Endothelial cell (in vitro differentiated cells): ENCODE results near the gene DGKB. TPM values are rescaled to one million over a fixed set of nuclear protein-coding genes. Genes with fewer than 3 reads are reported as not detected.

Experiments
- DNase-seq: peaks from one replicate; pipeline ENCODE4 v3.0.0; 2021; ENCODE audit warnings: low spot score
- H3K27ac Mint-ChIP-seq: one replicate; pipeline ENCODE4 v1.8.0; 2021; ENCODE audit warnings: mixed read lengths, inconsistent platforms; ENCODE audit not compliant: unreplicated experiment
- H3K27me3 Mint-ChIP-seq: one replicate; pipeline ENCODE4 v1.8.0; 2021; ENCODE audit warnings: mild to moderate bottlenecking, moderate library complexity, mixed read lengths, inconsistent platforms; ENCODE audit not compliant: unreplicated experiment
- H3K36me3 Mint-ChIP-seq: one replicate; pipeline ENCODE4 v1.8.0; 2021; ENCODE audit warnings: mild to moderate bottlenecking, low read depth, mixed read lengths, inconsistent platforms; ENCODE audit not compliant: unreplicated experiment
- H3K4me1 Mint-ChIP-seq: one replicate; pipeline ENCODE4 v1.8.0; 2021; ENCODE audit warnings: mild to moderate bottlenecking, mixed read lengths, inconsistent platforms; ENCODE audit not compliant: unreplicated experiment
- H3K4me3 Mint-ChIP-seq: one replicate; pipeline ENCODE4 v1.8.0; 2021; ENCODE audit warnings: mild to moderate bottlenecking, mixed read lengths, inconsistent platforms; ENCODE audit not compliant: unreplicated experiment
- H3K9me3 Mint-ChIP-seq: one replicate; pipeline ENCODE4 v1.8.0; 2021; ENCODE audit warnings: mixed read lengths, inconsistent platforms; ENCODE audit not compliant: unreplicated experiment
- total RNA-seq: library from RNA; stranded (reverse); fragmentation: NEBNext Ultra II Directional; extraction: Animal tissue kit (Norgen Biotek cat#: 25700); gene quantifications from one replicate; pipeline ENCODE4 v1.2.1, GENCODE V29; 2021; ENCODE audit not compliant: unreplicated experiment
- TF ChIP-seq, protein P1 (sequence below): fragments of 200-600 bp; sonication (generic); IDR thresholded peaks from one replicate; pipeline ENCODE4 v1.5.0; 2021; ENCODE audit warnings: antibody characterized with exemption; ENCODE audit not compliant: unreplicated experiment

The DGKB gene
- total RNA-seq, 1 donor from 2014 or later = 0.46 TPM

- H3K9me3 Mint-ChIP-seq = no peaks in the 10 kb centered on the region
- H3K27ac Mint-ChIP-seq = no peak overlapping the region
- TF ChIP-seq, protein P1, sequence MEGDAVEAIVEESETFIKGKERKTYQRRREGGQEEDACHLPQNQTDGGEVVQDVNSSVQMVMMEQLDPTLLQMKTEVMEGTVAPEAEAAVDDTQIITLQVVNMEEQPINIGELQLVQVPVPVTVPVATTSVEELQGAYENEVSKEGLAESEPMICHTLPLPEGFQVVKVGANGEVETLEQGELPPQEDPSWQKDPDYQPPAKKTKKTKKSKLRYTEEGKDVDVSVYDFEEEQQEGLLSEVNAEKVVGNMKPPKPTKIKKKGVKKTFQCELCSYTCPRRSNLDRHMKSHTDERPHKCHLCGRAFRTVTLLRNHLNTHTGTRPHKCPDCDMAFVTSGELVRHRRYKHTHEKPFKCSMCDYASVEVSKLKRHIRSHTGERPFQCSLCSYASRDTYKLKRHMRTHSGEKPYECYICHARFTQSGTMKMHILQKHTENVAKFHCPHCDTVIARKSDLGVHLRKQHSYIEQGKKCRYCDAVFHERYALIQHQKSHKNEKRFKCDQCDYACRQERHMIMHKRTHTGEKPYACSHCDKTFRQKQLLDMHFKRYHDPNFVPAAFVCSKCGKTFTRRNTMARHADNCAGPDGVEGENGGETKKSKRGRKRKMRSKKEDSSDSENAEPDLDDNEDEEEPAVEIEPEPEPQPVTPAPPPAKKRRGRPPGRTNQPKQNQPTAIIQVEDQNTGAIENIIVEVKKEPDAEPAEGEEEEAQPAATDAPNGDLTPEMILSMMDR = no peak
- H3K36me3 Mint-ChIP-seq = no peaks in the 10 kb centered on the region
- no peak for DNase-seq
- H3K4me3 Mint-ChIP-seq = no peak overlapping the region
- H3K4me1 Mint-ChIP-seq = no peaks in the 10 kb centered on the region
- H3K27me3 Mint-ChIP-seq = no peaks in the 10 kb centered on the region
Observed at GRCh38 chr7:14403587-14403986, 499.0 kb downstream of the DGKB start.

GRCh38 chr7:14400271-14400670 is 502.3 kb downstream of the DGKB start:
- no peaks in the 10 kb centered on the region for H3K9me3 Mint-ChIP-seq
- no peaks in the 10 kb centered on the region for H3K4me1 Mint-ChIP-seq
- H3K27ac Mint-ChIP-seq = no peak overlapping the region
- H3K36me3 Mint-ChIP-seq = no peaks in the 10 kb centered on the region
- DNase-seq = no peak
- TF ChIP-seq, protein P1 = no peak
- H3K4me3 Mint-ChIP-seq = no peak overlapping the region
- no peaks in the 10 kb centered on the region for H3K27me3 Mint-ChIP-seq

GRCh38 chr7:14398526-14398925 is 504.0 kb downstream of the DGKB start:
- Mint-ChIP-seq H3K27me3 (no peaks in the 10 kb centered on the region), H3K4me1 (no peaks in the 10 kb centered on the region), H3K36me3 (no peaks in the 10 kb centered on the region), H3K4me3 (no peak overlapping the region), H3K27ac (no peak overlapping the region), H3K9me3 (no peaks in the 10 kb centered on the region)
- TF ChIP-seq, protein P1 = no peak
- no peak for DNase-seq

DNA sequence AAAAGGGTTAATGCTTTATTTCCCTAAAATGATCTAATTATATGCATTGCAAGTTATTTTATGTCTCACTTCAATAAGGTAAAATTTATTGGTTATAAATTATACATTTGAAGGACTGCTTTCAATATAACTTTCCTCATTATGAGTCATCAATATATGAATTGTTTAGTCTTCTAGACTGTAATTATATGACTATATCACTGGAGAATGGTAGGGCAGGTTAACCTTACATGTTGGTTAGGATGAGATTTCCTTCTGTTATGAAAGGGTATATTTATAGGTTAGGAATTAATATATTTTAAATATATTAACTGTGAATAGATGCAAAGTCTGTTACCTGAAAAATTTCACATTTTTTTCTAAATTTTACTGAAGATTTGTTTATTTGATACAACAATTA is 506.7 kb downstream of the DGKB start:
- no peaks in the 10 kb centered on the region for H3K9me3 Mint-ChIP-seq
- H3K36me3 Mint-ChIP-seq = no peaks in the 10 kb centered on the region
- no peaks in the 10 kb centered on the region for H3K4me1 Mint-ChIP-seq
- H3K27ac Mint-ChIP-seq = no peak overlapping the region
- TF ChIP-seq, protein P1 = no peak
- DNase-seq = no peak
- H3K27me3 Mint-ChIP-seq = no peaks in the 10 kb centered on the region
- H3K4me3 Mint-ChIP-seq = no peak overlapping the region

GRCh38 chr7:14394786-14395185 is 507.8 kb downstream of the DGKB start:
- no peaks in the 10 kb centered on the region for H3K27me3 Mint-ChIP-seq
- H3K27ac Mint-ChIP-seq = no peak overlapping the region
- no peaks in the 10 kb centered on the region for H3K36me3 Mint-ChIP-seq
- no peak for DNase-seq
- H3K4me1 Mint-ChIP-seq = no peaks in the 10 kb centered on the region
- no peak overlapping the region for H3K4me3 Mint-ChIP-seq
- H3K9me3 Mint-ChIP-seq = no peaks in the 10 kb centered on the region
- TF ChIP-seq, protein P1 = no peak
